Duodenal mucosa (tissue), 2 donors: ENCODE results near the gene RYR3.
"Not testable (repeated sequence)": the region's sequence is repeated elsewhere in the genome, so short reads cannot be mapped to it uniquely, and the experiment has no call there.

ENCODE experiments used
- H3K27ac ChIP-seq: one replicate; pipeline ENCODE4 v1.7.0; 2013; ENCODE audit warnings: low read depth, low read length
- H3K27me3 ChIP-seq, 2 donors: one replicate each; pipeline ENCODE4 v1.7.0; 2013; ENCODE audit warnings: low read length in 2 of 2, control low read depth in 1 of 2; ENCODE audit not compliant: insufficient read depth in 2 of 2, control insufficient read depth in 1 of 2
- H3K36me3 ChIP-seq, 2 donors: one replicate each; pipeline ENCODE4 v1.7.0; 2013; ENCODE audit warnings: low read length in 2 of 2, control low read depth in 1 of 2; ENCODE audit not compliant: insufficient read depth in 2 of 2, control insufficient read depth in 1 of 2
- H3K4me1 ChIP-seq, 2 donors: one replicate each; pipeline ENCODE4 v1.7.0; 2013; ENCODE audit warnings: low read length in 2 of 2, control low read depth in 1 of 2; ENCODE audit not compliant: insufficient read depth in 2 of 2, control insufficient read depth in 1 of 2
- H3K4me3 ChIP-seq, 2 donors: one replicate each; pipeline ENCODE4 v1.7.0; 2013; ENCODE audit warnings: low read length in 2 of 2, low read depth in 1 of 2
- H3K9ac ChIP-seq, 2 donors: one replicate each; pipeline ENCODE4 v1.7.0; 2013; ENCODE audit warnings: low read length in 2 of 2, low read depth in 1 of 2
- H3K9me3 ChIP-seq, 2 donors: one replicate each; pipeline ENCODE4 v1.7.0; 2013; ENCODE audit warnings: low read length in 2 of 2, control low read depth in 1 of 2; ENCODE audit not compliant: control insufficient read depth in 1 of 2

Gene RYR3

GRCh38 chr15:33581032-33581431, 270.3 kb downstream of the RYR3 start:
- Histone ChIP-seq H3K9ac (no peak overlapping the region), H3K4me3 (no peak overlapping the region), H3K27ac (no peak overlapping the region), H3K27me3 (no peaks in the 10 kb centered on the region), H3K36me3 (no peaks in the 10 kb centered on the region), H3K4me1 (no peaks in the 10 kb centered on the region), H3K9me3 (no peaks in the 10 kb centered on the region)

- Histone ChIP-seq H3K27me3 (no peaks in the 10 kb centered on the region), H3K4me1 (no peaks in the 10 kb centered on the region), H3K4me3 (no peak overlapping the region), H3K36me3 (no peaks in the 10 kb centered on the region), H3K9me3 (no peaks in the 10 kb centered on the region), H3K27ac (no peak overlapping the region), H3K9ac (no peak overlapping the region)
Observed at GRCh38 chr15:33584797-33585196, 274.0 kb downstream of the RYR3 start.

- H3K27ac ChIP-seq: no peak overlapping the region
Observed at GRCh38 chr15:33586786-33587697, 276.3 kb downstream of the RYR3 start.

GRCh38 chr15:33587773-33588172, 277.0 kb downstream of the RYR3 start:
- Histone ChIP-seq H3K9ac (no peak overlapping the region), H3K27ac (no peak overlapping the region), H3K27me3 (no peaks in the 10 kb centered on the region), H3K9me3 (no peaks in the 10 kb centered on the region), H3K36me3 (no peaks in the 10 kb centered on the region), H3K4me1 (no peaks in the 10 kb centered on the region), H3K4me3 (no peak overlapping the region)

More at GRCh38 chr15:33586786-33587697, 276.3 kb downstream of the RYR3 start:
- Histone ChIP-seq H3K36me3 (no peaks in the 10 kb centered on the region), H3K9ac (no peak overlapping the region), H3K27me3 (no peaks in the 10 kb centered on the region), H3K9me3 (no peaks in the 10 kb centered on the region), H3K4me3 (no peak overlapping the region), H3K4me1 (no peaks in the 10 kb centered on the region)

GRCh38 chr15:33592864-33593263, 282.1 kb downstream of the RYR3 start:
- Histone ChIP-seq H3K36me3 (no peaks in the 10 kb centered on the region), H3K4me3 (no peak overlapping the region), H3K4me1 (no peaks in the 10 kb centered on the region), H3K27me3 (no peaks in the 10 kb centered on the region), H3K9me3 (no peaks in the 10 kb centered on the region), H3K27ac (no peak overlapping the region), H3K9ac (no peak overlapping the region)

GRCh38 chr15:33598382-33598781, 287.6 kb downstream of the RYR3 start:
- H3K27me3 ChIP-seq, H3K36me3 ChIP-seq, H3K9ac ChIP-seq, H3K4me1 ChIP-seq, H3K9me3 ChIP-seq, H3K4me3 ChIP-seq, H3K27ac ChIP-seq: not testable (repeated sequence)

GRCh38 chr15:33600212-33600611, 289.4 kb downstream of the RYR3 start:
- Histone ChIP-seq H3K27me3 (no peaks in the 10 kb centered on the region), H3K9me3 (no peaks in the 10 kb centered on the region), H3K36me3 (no peaks in the 10 kb centered on the region), H3K4me1 (no peaks in the 10 kb centered on the region), H3K4me3 (no peak overlapping the region), H3K27ac (no peak overlapping the region), H3K9ac (no peak overlapping the region)

GRCh38 chr15:33601461-33601860, 290.7 kb downstream of the RYR3 start:
- H3K27ac ChIP-seq: no peak overlapping the region
- no peak overlapping the region for H3K4me3 ChIP-seq
- no peaks in the 10 kb centered on the region for H3K27me3 ChIP-seq
- H3K9ac ChIP-seq: no peak overlapping the region
- H3K4me1 ChIP-seq: no peaks in the 10 kb centered on the region
- no peaks in the 10 kb centered on the region for H3K9me3 ChIP-seq
- no peaks in the 10 kb centered on the region for H3K36me3 ChIP-seq

- Histone ChIP-seq H3K4me3 (no peak overlapping the region), H3K9me3 (no peaks in the 10 kb centered on the region), H3K4me1 (no peaks in the 10 kb centered on the region), H3K36me3 (no peaks in the 10 kb centered on the region), H3K9ac (no peak overlapping the region), H3K27me3 (no peaks in the 10 kb centered on the region), H3K27ac (no peak overlapping the region)
Observed at GRCh38 chr15:33608714-33609113, 297.9 kb downstream of the RYR3 start.

GRCh38 chr15:33612721-33613304, 302.0 kb downstream of the RYR3 start:
- no peaks in the 10 kb centered on the region for H3K36me3 ChIP-seq
- no peak overlapping the region for H3K27ac ChIP-seq
- no peak overlapping the region for H3K4me3 ChIP-seq
- no peaks in the 10 kb centered on the region for H3K9me3 ChIP-seq
- H3K9ac ChIP-seq: no peak overlapping the region
- H3K27me3 ChIP-seq: no peaks in the 10 kb centered on the region
- no peaks in the 10 kb centered on the region for H3K4me1 ChIP-seq
